T-helper 2 cell treated with Interferon-gamma antibody and Interleukin-4, amounts not matched to agents 5 μg/mL and 100 μg/mL, for 36 hours (primary cell): ENCODE results near the gene KRT80.

ENCODE experiments used
- DNase-seq: peaks from one replicate; pipeline ENCODE4 v3.0.0; 2021; ENCODE audit warnings: low spot score
- H3K27ac Mint-ChIP-seq: one replicate; pipeline ENCODE4 v1.8.0; 2021; ENCODE audit warnings: mild to moderate bottlenecking, mixed read lengths
- H3K27me3 Mint-ChIP-seq: one replicate; pipeline ENCODE4 v1.8.0; 2021; ENCODE audit warnings: low read depth, mixed read lengths
- H3K36me3 Mint-ChIP-seq: one replicate; pipeline ENCODE4 v1.8.0; 2021; ENCODE audit warnings: low read depth, mixed read lengths
- H3K4me1 Mint-ChIP-seq: one replicate; pipeline ENCODE4 v1.8.0; 2021; ENCODE audit warnings: low read depth, mixed read lengths
- H3K4me3 Mint-ChIP-seq: one replicate; pipeline ENCODE4 v1.8.0; 2022; ENCODE audit warnings: mild to moderate bottlenecking, moderate library complexity, mixed read lengths
- H3K9me3 Mint-ChIP-seq: one replicate; pipeline ENCODE4 v1.8.0; 2021; ENCODE audit warnings: mixed read lengths

The KRT80 gene

DNA sequence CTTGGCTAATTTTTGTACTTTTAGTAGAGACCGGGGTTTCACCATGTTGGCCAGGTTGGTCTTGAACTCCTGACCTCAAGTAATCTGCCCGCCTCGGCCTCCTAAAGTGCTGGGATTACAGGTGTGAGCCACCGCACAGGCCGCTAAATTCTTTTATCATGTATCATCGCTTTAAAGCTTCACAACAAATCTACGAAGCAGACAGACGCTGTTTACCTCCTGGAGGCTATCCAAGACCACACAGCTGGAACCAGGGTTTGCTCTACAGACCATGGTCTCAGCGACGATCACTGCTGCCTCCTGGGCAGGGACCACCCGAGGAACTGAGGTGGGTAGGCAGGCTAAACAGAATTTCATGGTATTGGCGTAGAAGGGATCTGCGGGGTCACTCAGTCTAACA lies 27.2 kb downstream of the KRT80 start:
- no peaks in the 10 kb centered on the region for H3K36me3 Mint-ChIP-seq
- peaks cover 6% of the 10 kb centered on the region for H3K27me3 Mint-ChIP-seq
- H3K9me3 Mint-ChIP-seq: no peaks in the 10 kb centered on the region
- H3K4me1 Mint-ChIP-seq: peaks cover 19% of the 10 kb centered on the region
- DNase-seq: no peak
- no peak overlapping the region for H3K4me3 Mint-ChIP-seq
- H3K27ac Mint-ChIP-seq: no peak overlapping the region

DNA sequence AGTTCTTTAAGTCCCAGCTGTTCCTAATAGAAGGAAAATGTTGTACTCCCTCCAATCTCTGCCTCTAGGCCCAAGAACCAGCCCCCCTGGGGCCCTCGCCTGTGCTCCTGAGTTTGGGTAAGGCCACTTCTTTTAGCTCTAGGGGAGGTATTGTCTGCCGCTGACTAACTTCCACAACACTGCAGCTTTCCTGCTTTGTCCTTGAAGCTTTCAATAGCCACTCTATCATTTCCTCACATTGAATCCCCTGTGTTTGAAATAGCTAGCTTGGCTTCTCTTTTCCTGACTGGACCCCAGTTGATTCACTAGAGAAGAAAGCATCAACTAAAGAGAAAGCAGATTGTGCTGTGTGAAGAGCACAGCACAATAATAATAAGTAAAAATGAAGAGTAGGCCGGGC lies 28.8 kb downstream of the KRT80 start:
- no peak for DNase-seq
- no peaks in the 10 kb centered on the region for H3K36me3 Mint-ChIP-seq
- no peak overlapping the region for H3K27ac Mint-ChIP-seq
- H3K4me3 Mint-ChIP-seq: no peak overlapping the region
- H3K27me3 Mint-ChIP-seq: peaks cover 6% of the 10 kb centered on the region
- no peaks in the 10 kb centered on the region for H3K9me3 Mint-ChIP-seq
- peaks cover 20% of the 10 kb centered on the region for H3K4me1 Mint-ChIP-seq

DNA sequence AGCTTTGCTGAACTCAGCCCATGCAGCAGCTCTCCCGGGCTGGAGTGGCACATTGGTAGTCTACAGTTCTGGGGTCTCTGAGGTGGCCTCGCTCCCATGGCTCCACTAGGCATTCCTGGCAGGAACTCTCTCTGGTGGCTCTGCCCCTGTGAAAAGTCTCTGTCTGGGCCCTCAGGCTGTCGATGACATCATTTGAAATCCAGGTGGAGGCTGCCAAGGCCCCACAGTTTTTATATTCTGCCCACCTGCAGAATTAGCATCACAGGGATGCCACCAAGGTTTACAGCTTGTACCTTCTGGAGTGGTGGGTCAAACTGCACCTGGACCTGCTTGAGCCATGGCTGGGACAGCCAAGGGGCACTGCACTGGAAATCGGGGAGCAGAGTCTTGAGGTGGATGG lies 31.6 kb downstream of the KRT80 start:
- Mint-ChIP-seq H3K36me3 (no peaks in the 10 kb centered on the region), H3K27me3 (no peaks in the 10 kb centered on the region), H3K4me1 (peaks cover 28% of the 10 kb centered on the region), H3K9me3 (no peaks in the 10 kb centered on the region), H3K27ac (no peak overlapping the region), H3K4me3 (no peak overlapping the region)
- DNase-seq: no peak

DNA sequence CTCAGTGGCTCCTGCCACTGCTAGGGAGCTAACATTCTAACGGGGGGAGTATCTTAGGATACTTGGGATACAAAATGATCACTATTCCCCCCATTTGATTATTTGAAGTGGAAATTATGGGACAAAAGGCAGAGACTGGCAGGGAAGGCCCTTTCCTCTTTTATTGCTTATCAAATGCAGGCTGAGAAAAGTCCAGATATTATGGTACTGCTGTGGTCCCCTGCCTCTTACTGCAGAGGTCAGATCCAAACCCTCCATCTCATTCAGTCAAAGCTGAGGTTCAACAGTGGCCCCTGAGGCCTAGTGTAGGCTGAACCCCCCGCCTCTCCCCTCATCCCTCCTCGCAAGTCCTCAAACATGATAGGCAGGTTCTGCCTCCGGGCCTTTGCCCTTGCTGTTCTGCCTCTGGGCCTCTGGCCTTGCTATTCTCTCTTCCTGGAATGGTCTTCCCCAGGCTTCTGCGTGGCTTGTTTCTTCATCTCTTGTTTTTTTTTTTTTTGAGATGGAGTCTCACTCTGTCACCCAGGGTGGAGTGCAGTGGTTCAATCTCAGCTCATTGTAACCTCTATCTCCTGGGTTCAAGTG lies 34.2 kb downstream of the KRT80 start:
- Mint-ChIP-seq H3K27me3 (peaks cover 2% of the 10 kb centered on the region), H3K4me1 (peaks cover 26% of the 10 kb centered on the region), H3K36me3 (no peaks in the 10 kb centered on the region), H3K27ac (no peak overlapping the region), H3K9me3 (no peaks in the 10 kb centered on the region), H3K4me3 (no peak overlapping the region)
- no peak for DNase-seq

DNA sequence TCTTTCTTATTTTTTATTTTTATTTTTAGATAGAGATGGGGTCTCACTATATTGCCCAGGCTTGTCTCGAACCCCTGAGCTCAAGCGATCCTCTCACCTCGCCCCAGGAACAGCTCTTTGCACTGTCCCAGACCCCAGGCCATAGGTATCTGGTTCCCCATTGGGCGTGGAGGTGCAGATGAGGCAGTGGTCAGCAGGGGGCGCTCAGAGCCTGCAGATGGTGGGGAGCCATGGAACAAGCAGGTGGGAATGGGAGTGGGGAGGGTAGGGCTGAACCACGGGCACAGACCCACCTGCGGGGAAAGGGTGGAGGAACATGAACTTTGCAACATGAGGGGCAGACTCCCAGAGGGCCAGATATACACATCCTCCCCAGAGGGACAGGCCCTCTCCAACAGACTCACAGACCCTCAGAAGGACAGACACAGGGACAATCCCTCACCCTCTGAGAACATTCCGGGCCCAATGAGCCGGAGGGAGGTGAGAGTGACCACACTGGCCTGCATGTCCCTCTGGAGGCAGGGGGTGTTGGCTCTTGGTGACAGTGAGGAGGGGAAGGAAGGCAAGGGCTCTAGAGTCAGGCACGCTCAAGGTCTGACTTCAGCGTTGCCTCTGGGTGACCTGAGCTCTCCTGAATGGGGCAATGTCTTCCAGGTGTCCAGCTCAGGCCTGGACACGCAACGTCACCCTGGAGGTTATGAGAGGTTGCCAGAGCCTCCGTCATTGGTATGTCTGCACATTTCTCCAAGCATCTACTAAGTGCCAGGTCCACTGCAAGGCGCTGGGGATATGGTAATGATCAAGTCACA lies 34.9 kb downstream of the KRT80 start:
- no peak overlapping the region for H3K27ac Mint-ChIP-seq
- H3K9me3 Mint-ChIP-seq: no peaks in the 10 kb centered on the region
- H3K4me1 Mint-ChIP-seq: peaks cover 23% of the 10 kb centered on the region
- H3K4me3 Mint-ChIP-seq: no peak overlapping the region
- peak; percentile 40 for DNase-seq
- no peaks in the 10 kb centered on the region for H3K36me3 Mint-ChIP-seq
- H3K27me3 Mint-ChIP-seq: peaks cover 2% of the 10 kb centered on the region

DNA sequence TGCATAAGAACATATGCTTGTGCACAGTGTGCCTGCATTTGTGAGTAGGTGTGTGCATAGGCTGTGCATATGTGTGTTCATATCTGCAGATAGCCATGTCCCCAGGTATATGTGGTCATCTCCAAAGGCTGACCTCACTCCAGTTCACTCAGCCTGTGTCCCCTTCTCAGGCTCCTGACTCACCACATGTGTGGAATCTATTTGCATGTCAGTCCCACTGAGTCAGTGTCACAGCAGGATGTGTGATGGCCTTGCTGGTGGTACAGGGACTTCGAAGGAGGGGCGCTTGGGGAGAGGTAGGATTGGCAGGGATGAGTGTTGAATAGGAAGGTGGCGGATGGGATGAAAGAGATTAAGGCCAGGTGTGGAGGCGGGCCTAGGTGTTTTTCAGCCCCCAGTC lies 35.5 kb downstream of the KRT80 start:
- H3K4me1 Mint-ChIP-seq: peaks cover 22% of the 10 kb centered on the region
- no peaks in the 10 kb centered on the region for H3K9me3 Mint-ChIP-seq
- H3K27me3 Mint-ChIP-seq: peaks cover 7% of the 10 kb centered on the region
- no peak for DNase-seq
- no peaks in the 10 kb centered on the region for H3K36me3 Mint-ChIP-seq
- H3K27ac Mint-ChIP-seq: no peak overlapping the region
- H3K4me3 Mint-ChIP-seq: no peak overlapping the region

DNA sequence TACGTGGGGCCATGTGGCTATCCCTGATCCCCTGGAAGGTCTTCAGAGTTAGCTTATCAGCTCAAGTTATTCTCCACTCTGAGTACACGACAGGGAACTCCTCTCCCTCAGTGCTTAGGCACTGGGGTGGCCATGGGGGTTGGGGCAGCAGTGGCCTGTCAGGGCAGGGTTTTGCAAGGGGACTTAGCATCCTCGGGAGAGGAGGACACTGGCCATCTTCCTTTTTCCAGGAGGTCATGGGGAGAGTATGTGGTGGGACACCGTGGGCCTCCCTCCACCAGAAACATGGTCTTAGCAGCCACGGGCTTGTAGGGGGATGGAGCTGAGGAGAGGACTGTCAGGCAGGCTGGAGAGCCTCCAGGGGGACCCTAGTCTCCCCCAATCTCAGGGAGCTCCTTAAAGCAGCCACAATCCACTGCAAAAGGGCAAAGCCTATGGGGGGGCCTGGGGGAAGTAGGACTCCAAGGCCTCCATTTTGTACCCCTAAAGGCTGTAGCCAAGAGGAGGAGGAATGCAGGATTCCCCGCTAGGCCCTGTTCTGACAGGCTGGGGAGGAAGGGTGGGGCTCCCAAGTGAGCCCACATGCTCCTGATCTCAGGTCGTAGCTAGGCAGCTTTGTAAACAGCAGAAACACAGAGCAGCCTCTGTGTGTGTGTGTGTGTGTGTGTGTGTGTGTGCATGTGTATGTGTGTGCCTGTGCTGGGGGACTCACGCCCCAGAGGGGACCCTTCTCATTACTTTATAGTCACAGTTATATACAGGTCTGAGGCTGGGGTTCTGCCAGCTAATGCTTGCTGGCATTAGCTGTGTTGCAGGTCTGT lies 36.6 kb downstream of the KRT80 start:
- Mint-ChIP-seq H3K36me3 (no peaks in the 10 kb centered on the region), H3K27me3 (peaks cover 7% of the 10 kb centered on the region), H3K9me3 (no peaks in the 10 kb centered on the region), H3K4me3 (no peak overlapping the region), H3K27ac (peak overlapping the region; percentile 67), H3K4me1 (peaks cover 18% of the 10 kb centered on the region)
- DNase-seq: no peak

DNA sequence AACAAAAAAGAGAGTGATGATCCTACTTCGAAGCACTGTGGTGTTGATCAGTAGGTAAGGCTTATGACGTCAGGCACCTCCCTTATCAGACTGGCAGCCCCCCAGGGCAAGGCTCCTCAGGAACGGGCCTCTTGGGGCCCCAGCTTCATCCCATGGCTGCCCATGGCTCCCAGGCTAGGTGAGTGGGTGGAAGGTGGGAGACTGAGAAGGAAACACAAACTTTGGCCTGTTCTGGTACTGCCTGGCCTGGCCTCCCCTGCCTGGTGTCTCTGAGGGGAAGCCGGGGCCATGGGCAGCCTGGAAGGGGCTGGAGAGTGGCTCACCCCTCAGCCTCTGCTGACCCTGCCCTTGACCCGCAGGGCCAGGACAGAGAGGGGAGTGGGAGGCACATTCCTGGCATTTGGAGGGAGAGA lies 38.9 kb downstream of the KRT80 start:
- no peaks in the 10 kb centered on the region for H3K9me3 Mint-ChIP-seq
- H3K27me3 Mint-ChIP-seq: peaks cover 7% of the 10 kb centered on the region

DNA sequence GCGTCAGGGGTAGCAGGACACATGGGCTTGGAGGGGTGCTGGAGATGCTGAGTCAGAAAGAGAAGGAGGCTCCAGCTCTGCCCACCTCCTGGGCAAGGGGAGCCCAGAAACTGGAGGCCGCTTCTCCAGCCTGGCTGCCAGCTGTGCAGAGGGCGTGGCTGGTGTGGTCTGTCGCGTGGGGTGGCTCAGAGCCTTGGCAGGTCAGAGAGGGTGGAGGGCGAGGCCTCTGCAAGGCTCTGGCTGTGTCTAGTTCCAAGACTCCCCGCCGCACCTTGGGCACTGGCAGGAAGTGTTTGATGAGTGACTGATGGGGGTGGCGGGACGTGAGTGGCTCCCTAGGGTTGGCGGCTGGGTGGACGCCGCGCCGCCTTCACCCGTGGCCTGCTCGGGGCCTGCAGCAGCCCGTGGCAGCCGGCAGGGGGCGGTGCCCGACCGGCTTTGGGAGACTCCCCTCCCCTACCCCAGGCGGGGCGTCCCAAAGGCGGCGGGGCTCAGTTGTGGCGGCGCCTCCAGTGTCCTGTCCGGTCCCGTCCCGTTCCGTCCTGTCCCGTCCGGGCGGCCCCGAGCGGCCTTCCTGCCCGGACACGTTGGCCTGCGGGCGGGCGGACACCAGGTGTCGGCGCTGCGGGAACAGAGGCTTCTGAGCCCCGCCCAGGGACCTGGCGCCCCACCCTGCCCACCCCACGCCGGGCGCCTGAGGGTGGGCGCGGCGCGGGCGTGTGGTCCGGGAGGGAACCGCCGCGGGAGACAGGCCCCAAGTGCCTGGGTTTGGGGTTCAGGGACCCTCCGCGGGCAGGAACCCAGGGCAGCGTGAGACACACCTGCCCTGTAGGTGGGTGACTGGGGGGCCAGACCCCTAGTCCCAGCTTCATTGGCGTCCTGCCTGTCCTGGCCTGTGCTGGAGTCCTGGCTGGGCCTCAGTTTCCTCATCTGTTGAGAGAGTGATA lies 39.7 kb downstream of the KRT80 start:
- H3K4me3 Mint-ChIP-seq: peak overlapping the region; percentile 42
- no peaks in the 10 kb centered on the region for H3K36me3 Mint-ChIP-seq
- peak; percentile 49 for DNase-seq
- no peaks in the 10 kb centered on the region for H3K9me3 Mint-ChIP-seq
- H3K27me3 Mint-ChIP-seq: peaks cover 7% of the 10 kb centered on the region
- peaks cover 16% of the 10 kb centered on the region for H3K4me1 Mint-ChIP-seq
- peak overlapping the region; percentile 63 for H3K27ac Mint-ChIP-seq

More for the DNA sequence above, 38.9 kb downstream of the KRT80 start:
- Mint-ChIP-seq H3K36me3 (no peaks in the 10 kb centered on the region), H3K4me1 (peaks cover 16% of the 10 kb centered on the region), H3K27ac (no peak overlapping the region), H3K4me3 (peak overlapping the region; percentile 24)
- no peak for DNase-seq

DNA sequence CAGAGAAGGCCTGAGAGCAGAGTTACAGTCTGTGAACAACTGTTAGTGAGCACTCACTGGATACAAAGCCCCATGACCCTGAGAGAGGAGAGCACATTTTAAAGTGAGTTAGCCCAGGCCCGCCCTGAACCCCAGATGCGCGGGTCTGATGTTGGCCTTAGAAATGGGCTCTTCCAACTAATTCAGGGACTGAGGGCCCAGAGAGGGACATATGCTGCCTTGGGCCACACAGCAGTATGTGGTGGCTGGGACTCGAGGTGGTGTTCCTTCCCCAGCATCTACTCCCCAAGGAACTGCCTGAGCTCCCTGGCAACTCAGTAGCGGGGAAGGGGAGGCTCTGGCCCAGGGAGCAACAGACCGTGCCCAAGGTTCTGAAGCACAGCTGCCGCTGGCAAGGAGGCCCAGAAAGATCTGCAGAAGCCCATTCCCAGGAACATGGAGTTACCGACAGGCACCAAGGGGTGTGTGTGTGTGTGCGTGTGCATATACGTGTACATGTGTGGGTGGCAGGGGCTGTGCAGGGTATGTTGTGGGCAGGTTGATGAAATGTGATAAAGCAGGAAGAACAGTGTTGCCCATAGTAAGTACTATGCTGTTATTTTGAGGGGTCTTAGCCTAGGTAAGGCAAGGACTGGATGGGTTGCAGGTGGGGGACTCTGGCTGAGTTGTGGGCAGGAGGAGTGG lies 40.5 kb downstream of the KRT80 start:
- peak overlapping the region; percentile 42 for H3K4me3 Mint-ChIP-seq
- peaks cover 7% of the 10 kb centered on the region for H3K27me3 Mint-ChIP-seq
- no peaks in the 10 kb centered on the region for H3K9me3 Mint-ChIP-seq
- H3K36me3 Mint-ChIP-seq: no peaks in the 10 kb centered on the region
- no peak for DNase-seq
- H3K27ac Mint-ChIP-seq: peak overlapping the region; percentile 63
- H3K4me1 Mint-ChIP-seq: peaks cover 15% of the 10 kb centered on the region

DNA sequence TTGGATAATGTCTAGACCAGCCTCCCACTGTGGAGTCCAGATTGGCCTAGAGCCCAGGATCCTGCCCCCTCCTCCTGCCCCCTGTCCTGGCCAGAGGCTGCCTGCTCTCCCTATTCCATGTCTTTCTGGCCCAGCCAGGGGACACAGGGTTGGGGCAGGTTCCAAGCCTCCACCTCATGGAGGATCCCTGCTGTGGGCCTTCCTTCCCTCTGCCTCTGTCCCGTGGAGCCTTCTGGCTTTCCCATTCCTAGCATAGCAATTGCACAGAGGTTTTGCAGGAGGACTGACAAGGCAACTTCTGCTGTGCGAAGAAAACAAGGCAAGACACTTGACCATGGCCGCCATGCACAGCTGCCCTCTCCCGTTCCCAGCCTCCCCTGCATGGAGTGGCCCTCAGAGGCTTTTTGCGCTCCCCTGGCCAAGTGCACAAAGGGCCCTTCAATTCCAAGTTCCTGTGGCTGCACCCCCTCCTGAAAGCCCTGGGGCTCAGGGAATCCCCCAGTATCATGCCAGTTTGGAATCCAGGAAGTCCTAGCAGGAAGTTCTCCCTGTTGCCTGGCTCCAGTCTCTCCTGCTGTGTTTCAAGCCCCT lies 42.1 kb downstream of the KRT80 start:
- Mint-ChIP-seq H3K27me3 (peaks cover 7% of the 10 kb centered on the region), H3K36me3 (no peaks in the 10 kb centered on the region), H3K4me1 (peaks cover 5% of the 10 kb centered on the region), H3K4me3 (no peak overlapping the region), H3K9me3 (no peaks in the 10 kb centered on the region), H3K27ac (no peak overlapping the region)
- no peak for DNase-seq

DNA sequence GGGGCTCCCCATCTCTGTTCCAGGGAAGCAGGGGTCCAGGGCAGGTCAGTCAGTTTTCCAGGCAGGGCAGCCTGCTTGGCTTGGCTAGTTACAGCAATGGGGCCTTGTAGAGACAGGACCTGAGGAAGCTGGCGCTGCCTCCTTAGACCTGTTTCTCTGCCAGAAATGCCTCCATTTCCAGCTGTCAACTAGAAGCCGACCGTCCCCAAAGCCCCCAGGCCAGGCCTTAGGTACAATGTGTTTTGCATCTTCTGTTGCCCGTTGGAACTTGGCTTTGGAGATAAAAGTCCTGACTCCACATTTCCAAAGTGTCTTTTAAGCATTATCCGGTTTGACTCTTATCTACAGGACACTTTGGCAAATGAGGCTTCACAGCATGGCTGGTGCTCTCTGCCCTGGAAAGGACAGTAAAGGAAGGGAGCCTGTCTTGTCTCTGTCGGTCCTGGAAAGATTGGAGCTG lies 42.6 kb downstream of the KRT80 start:
- peaks cover 7% of the 10 kb centered on the region for H3K27me3 Mint-ChIP-seq
- no peak for DNase-seq
- no peaks in the 10 kb centered on the region for H3K36me3 Mint-ChIP-seq
- no peak overlapping the region for H3K4me3 Mint-ChIP-seq
- no peak overlapping the region for H3K27ac Mint-ChIP-seq
- no peaks in the 10 kb centered on the region for H3K9me3 Mint-ChIP-seq
- H3K4me1 Mint-ChIP-seq: peaks cover 5% of the 10 kb centered on the region
